Endodermal cell (in vitro differentiated cells): ENCODE data around the gene CLN6. TPM values are rescaled to one million over a fixed set of nuclear protein-coding genes. Genes with fewer than 3 reads are reported as not detected.
A peak's percentile ranks its signal among the peaks of the same experiment; 100 is the strongest.
"Not testable (repeated sequence)": the region's sequence is repeated elsewhere in the genome, so short reads cannot be mapped to it uniquely, and the experiment has no call there.

Experiments
- DNase-seq: peaks from one replicate; pipeline ENCODE4 v3.0.0-alpha.2; 2017
- H3K27ac ChIP-seq: 2 replicates; pipeline ENCODE4 v1.5.1; 2013; ENCODE audit warnings: mild to moderate bottlenecking, low read depth, low read length, moderate library complexity
- H3K27me3 ChIP-seq: 2 replicates; pipeline ENCODE4 v1.6.1; 2013; ENCODE audit warnings: mild to moderate bottlenecking, low read length, moderate library complexity; ENCODE audit not compliant: insufficient read depth, control insufficient read depth, poor library complexity, severe bottlenecking
- H3K36me3 ChIP-seq: 2 replicates; pipeline ENCODE4 v1.7.0; 2013; ENCODE audit warnings: mild to moderate bottlenecking, low read length, moderate library complexity; ENCODE audit not compliant: control insufficient read depth, insufficient read depth
- H3K4me1 ChIP-seq: one replicate; pipeline ENCODE4 v1.7.0; 2013; ENCODE audit warnings: low read length; ENCODE audit not compliant: control insufficient read depth, insufficient read depth
- H3K4me3 ChIP-seq: 2 replicates; pipeline ENCODE4 v1.5.1; 2013; ENCODE audit warnings: mild to moderate bottlenecking, low read length, moderate library complexity
- H3K9ac ChIP-seq: 2 replicates; pipeline ENCODE4 v1.6.1; 2013; ENCODE audit warnings: mild to moderate bottlenecking, low read length, moderate library complexity; ENCODE audit not compliant: poor library complexity, severe bottlenecking; ENCODE audit errors: extremely low read depth
- H3K9me3 ChIP-seq: 2 replicates; pipeline ENCODE4 v1.6.1; 2013; ENCODE audit warnings: mild to moderate bottlenecking, low read length, moderate library complexity; ENCODE audit not compliant: control insufficient read depth
- H3K27ac Mint-ChIP-seq: 2 replicates; pipeline ENCODE4 v1.8.0; 2020; ENCODE audit warnings: mixed read lengths
- H3K27me3 Mint-ChIP-seq: 2 replicates; pipeline ENCODE4 v1.8.0; 2021; ENCODE audit warnings: mild to moderate bottlenecking, mixed read lengths; ENCODE audit not compliant: insufficient read depth
- H3K36me3 Mint-ChIP-seq: 2 replicates; pipeline ENCODE4 v1.8.0; 2020; ENCODE audit warnings: low read depth, mixed read lengths
- H3K4me1 Mint-ChIP-seq: 2 replicates; pipeline ENCODE4 v1.8.0; 2020; ENCODE audit warnings: mixed read lengths
- H3K4me3 Mint-ChIP-seq: 2 replicates; pipeline ENCODE4 v1.8.0; 2020; ENCODE audit warnings: mild to moderate bottlenecking, moderate library complexity, mixed read lengths
- H3K9me3 Mint-ChIP-seq: 2 replicates; pipeline ENCODE4 v1.8.0; 2020; ENCODE audit warnings: mild to moderate bottlenecking, mixed read lengths
- WGBS, 2 experiments: methylation state at CpG; one replicate each; pipeline versions ENCODE4 v1.1.5 to v1.1.7; 2013; ENCODE audit warnings: missing lambda C conversion rate in 2 of 2, mixed read lengths in 1 of 2; ENCODE audit not compliant: insufficient coverage in 1 of 2, insufficient read length in 1 of 2; 5-methylcytosine and 5-hydroxymethylcytosine counted together
- total RNA-seq, 2 donors: library from RNA; stranded (reverse); fragmentation: NEBNext Ultra II Directional in 1 of 2; extraction: Animal tissue kit (Norgen Biotek cat#: 25700) in 1 of 2; gene quantifications; 2 replicates in 1 of 2; 3 replicates in 1 of 2; pipeline ENCODE4 v1.2.1, GENCODE V29; 2021
- TF ChIP-seq, protein P1 (sequence below): fragments of 200-600 bp; sonication (generic); conservative IDR thresholded peaks from 2 replicates; pipeline ENCODE4 v1.5.0; 2021; ENCODE audit warnings: antibody characterized with exemption, mild to moderate bottlenecking

Gene CLN6
- total RNA-seq, 2 donors from 2014 or later = 51.6 to 59.6 TPM

DNA sequence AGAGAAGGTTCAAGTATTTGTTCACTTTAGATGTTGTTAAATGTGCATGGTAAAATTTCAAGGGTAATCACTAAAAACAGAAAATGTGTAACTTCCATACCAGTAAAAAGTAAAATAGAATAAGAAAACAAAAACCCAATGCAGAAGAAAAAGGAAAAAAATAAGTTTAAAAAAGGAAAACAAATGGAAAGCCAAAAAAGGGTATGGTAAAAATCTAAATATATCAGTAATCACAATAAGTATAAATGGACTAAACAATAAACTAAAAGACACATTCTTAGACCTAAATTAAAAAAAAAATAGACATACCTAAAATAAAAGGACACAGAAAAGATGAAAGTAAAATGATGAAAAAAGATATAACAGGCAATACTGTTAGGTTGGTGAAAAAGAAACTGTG lies 9.5 kb upstream of the CLN6 start:
- no peak for DNase-seq
- no peak overlapping the region for H3K27ac Mint-ChIP-seq
- Histone ChIP-seq H3K4me3 (no peak overlapping the region), H3K9me3 (no peaks in the 10 kb centered on the region), H3K4me1 (peaks cover 4% of the 10 kb centered on the region), H3K27me3 (no peaks in the 10 kb centered on the region), H3K36me3 (no peaks in the 10 kb centered on the region), H3K27ac (no peak overlapping the region), H3K9ac (no peak overlapping the region)
- TF ChIP-seq, protein P1, sequence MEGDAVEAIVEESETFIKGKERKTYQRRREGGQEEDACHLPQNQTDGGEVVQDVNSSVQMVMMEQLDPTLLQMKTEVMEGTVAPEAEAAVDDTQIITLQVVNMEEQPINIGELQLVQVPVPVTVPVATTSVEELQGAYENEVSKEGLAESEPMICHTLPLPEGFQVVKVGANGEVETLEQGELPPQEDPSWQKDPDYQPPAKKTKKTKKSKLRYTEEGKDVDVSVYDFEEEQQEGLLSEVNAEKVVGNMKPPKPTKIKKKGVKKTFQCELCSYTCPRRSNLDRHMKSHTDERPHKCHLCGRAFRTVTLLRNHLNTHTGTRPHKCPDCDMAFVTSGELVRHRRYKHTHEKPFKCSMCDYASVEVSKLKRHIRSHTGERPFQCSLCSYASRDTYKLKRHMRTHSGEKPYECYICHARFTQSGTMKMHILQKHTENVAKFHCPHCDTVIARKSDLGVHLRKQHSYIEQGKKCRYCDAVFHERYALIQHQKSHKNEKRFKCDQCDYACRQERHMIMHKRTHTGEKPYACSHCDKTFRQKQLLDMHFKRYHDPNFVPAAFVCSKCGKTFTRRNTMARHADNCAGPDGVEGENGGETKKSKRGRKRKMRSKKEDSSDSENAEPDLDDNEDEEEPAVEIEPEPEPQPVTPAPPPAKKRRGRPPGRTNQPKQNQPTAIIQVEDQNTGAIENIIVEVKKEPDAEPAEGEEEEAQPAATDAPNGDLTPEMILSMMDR = no peak
- peaks cover 8% of the 10 kb centered on the region for H3K9me3 Mint-ChIP-seq
- H3K27me3 Mint-ChIP-seq = no peaks in the 10 kb centered on the region
- H3K4me1 Mint-ChIP-seq = peaks cover 15% of the 10 kb centered on the region
- H3K36me3 Mint-ChIP-seq = no peaks in the 10 kb centered on the region
- H3K4me3 Mint-ChIP-seq = no peak overlapping the region

DNA sequence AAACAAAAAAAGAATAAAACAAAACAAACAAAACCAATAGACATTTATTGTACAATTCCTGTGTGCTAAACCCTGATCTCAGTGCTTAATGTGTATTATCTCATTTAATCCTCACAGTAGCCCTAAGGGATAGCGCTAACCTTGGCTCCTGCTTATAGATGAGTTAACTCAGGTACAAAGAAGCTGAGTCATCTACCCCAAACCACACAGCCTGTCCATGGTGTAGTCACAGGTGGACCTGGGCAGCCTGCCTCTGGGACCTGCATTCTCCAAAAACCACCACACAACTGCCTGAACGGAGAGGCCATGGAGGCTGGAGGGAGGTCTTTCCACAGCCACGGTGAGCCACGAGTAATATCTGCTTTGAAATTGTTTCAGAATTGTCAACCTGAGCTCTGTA lies 5.5 kb upstream of the CLN6 start:
- no peak for DNase-seq
- Histone ChIP-seq H3K36me3 (no peaks in the 10 kb centered on the region), H3K9me3 (no peaks in the 10 kb centered on the region), H3K27ac (no peak overlapping the region), H3K9ac (no peak overlapping the region), H3K4me1 (peaks cover 8% of the 10 kb centered on the region), H3K27me3 (no peaks in the 10 kb centered on the region), H3K4me3 (no peak overlapping the region)
- Mint-ChIP-seq H3K9me3 (no peaks in the 10 kb centered on the region), H3K36me3 (no peaks in the 10 kb centered on the region), H3K4me3 (no peak overlapping the region), H3K27me3 (peaks cover 10% of the 10 kb centered on the region), H3K4me1 (peaks cover 16% of the 10 kb centered on the region), H3K27ac (no peak overlapping the region)
- TF ChIP-seq, protein P1 = no peak
- WGBS, 2 experiments = 88 to 93% methylated on average over 4 of the region's 4 CpGs

DNA sequence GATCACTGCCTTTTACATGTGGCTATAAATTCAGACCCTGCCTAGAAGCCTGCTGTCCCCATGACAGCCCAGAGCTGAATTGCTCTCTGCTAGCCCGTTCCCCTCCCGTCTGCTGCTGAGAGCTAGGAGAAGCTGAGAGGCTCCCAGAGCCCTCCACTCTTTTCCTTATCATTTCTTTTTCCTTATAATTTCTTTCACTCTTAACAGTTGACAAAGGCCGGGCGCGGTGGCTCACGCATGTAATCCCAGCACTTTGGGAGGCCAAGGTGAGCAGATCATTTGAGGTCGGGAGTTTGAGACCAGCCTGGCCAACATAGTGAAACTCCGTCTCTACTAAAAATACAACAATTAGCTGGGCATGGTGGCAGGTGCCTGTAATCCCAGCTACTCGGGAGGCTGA lies 5.0 kb upstream of the CLN6 start:
- H3K27me3 ChIP-seq, H3K36me3 ChIP-seq, H3K4me3 ChIP-seq, H3K27ac ChIP-seq, H3K9me3 ChIP-seq, H3K27ac Mint-ChIP-seq, H3K9ac ChIP-seq, H3K4me3 Mint-ChIP-seq, H3K36me3 Mint-ChIP-seq, H3K4me1 ChIP-seq, DNase-seq, H3K9me3 Mint-ChIP-seq: not testable (repeated sequence)
- peaks cover 19% of the 10 kb centered on the region for H3K4me1 Mint-ChIP-seq
- peaks cover 13% of the 10 kb centered on the region for H3K27me3 Mint-ChIP-seq
- WGBS, 2 experiments = 86 to 90% methylated on average over 5 to 9 of the region's 9 CpGs

DNA sequence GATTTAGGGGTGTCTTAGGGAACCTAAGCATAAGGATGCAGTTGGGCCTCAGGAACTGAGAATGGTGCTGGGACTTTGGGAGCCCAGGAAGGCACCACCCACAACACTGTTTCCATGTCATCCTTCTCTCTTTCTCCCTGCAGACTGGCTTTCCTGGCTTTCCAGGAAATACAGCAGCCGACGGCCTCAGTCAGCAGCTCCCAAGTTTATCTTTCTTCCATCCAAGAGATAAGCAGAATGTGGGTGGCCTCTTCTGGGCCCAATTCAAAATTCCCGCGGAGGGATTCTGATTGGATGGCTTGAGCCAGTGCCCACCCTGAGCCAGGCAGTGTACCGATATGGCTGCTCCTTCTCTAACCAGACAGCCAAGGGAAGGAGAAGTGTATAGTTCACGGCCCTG lies 4.5 kb upstream of the CLN6 start:
- Histone ChIP-seq H3K36me3 (no peaks in the 10 kb centered on the region), H3K9me3 (no peaks in the 10 kb centered on the region), H3K4me1 (peaks cover 8% of the 10 kb centered on the region), H3K9ac (no peak overlapping the region), H3K27me3 (no peaks in the 10 kb centered on the region), H3K27ac (no peak overlapping the region), H3K4me3 (no peak overlapping the region)
- Mint-ChIP-seq H3K4me3 (no peak overlapping the region), H3K4me1 (peaks cover 19% of the 10 kb centered on the region), H3K36me3 (no peaks in the 10 kb centered on the region), H3K9me3 (no peaks in the 10 kb centered on the region), H3K27ac (no peak overlapping the region), H3K27me3 (peaks cover 13% of the 10 kb centered on the region)
- DNase-seq = peak; percentile 50
- TF ChIP-seq, protein P1 = no peak
- WGBS, 2 experiments = 79 to 100% methylated on average over 2 to 6 of the region's 6 CpGs
